Measurements from ENCODE around the gene MRPL57.
"Not testable (repeated sequence)": the region's sequence is repeated elsewhere in the genome, so short reads cannot be mapped to it uniquely, and the experiment has no call there.

Gene MRPL57

GRCh38 chr13:21149568-21149967 is 26.9 kb upstream of the MRPL57 start:
- Histone ChIP-seq H3K4me3 (ENCODE audit: low read depth in 1 of 2, low read length in 1 of 2) (no peak overlapping the region), H3K9me3 (no peaks in the 10 kb centered on the region), H3K27ac (peak overlapping the region; percentile 34), H3K4me1 (ENCODE audit: control insufficient read depth in 1 of 2, insufficient read depth in 1 of 2, low read depth in 1 of 2, low read length in 1 of 2) (peaks cover 14 to 20% of the 10 kb centered on the region in 2 experiments), H3K36me3 (peaks cover 44% of the 10 kb centered on the region), H3K27me3 (no peaks in the 10 kb centered on the region)
- TF ChIP-seq, protein P1, sequence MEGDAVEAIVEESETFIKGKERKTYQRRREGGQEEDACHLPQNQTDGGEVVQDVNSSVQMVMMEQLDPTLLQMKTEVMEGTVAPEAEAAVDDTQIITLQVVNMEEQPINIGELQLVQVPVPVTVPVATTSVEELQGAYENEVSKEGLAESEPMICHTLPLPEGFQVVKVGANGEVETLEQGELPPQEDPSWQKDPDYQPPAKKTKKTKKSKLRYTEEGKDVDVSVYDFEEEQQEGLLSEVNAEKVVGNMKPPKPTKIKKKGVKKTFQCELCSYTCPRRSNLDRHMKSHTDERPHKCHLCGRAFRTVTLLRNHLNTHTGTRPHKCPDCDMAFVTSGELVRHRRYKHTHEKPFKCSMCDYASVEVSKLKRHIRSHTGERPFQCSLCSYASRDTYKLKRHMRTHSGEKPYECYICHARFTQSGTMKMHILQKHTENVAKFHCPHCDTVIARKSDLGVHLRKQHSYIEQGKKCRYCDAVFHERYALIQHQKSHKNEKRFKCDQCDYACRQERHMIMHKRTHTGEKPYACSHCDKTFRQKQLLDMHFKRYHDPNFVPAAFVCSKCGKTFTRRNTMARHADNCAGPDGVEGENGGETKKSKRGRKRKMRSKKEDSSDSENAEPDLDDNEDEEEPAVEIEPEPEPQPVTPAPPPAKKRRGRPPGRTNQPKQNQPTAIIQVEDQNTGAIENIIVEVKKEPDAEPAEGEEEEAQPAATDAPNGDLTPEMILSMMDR (IDR thresholded peaks at IDR 0.05) = no peak

GRCh38 chr13:21150013-21150412 is 26.4 kb upstream of the MRPL57 start:
- TF ChIP-seq, protein P1 (IDR thresholded peaks at IDR 0.05) = no peak
- Histone ChIP-seq H3K4me1 (ENCODE audit: control insufficient read depth in 1 of 2, insufficient read depth in 1 of 2, low read depth in 1 of 2, low read length in 1 of 2) (peaks cover 14 to 20% of the 10 kb centered on the region in 2 experiments), H3K9me3 (no peaks in the 10 kb centered on the region), H3K36me3 (peaks cover 48% of the 10 kb centered on the region), H3K4me3 (ENCODE audit: low read depth in 1 of 2, low read length in 1 of 2) (no peak overlapping the region), H3K27ac (peak overlapping the region; percentile 34), H3K27me3 (no peaks in the 10 kb centered on the region)

DNA sequence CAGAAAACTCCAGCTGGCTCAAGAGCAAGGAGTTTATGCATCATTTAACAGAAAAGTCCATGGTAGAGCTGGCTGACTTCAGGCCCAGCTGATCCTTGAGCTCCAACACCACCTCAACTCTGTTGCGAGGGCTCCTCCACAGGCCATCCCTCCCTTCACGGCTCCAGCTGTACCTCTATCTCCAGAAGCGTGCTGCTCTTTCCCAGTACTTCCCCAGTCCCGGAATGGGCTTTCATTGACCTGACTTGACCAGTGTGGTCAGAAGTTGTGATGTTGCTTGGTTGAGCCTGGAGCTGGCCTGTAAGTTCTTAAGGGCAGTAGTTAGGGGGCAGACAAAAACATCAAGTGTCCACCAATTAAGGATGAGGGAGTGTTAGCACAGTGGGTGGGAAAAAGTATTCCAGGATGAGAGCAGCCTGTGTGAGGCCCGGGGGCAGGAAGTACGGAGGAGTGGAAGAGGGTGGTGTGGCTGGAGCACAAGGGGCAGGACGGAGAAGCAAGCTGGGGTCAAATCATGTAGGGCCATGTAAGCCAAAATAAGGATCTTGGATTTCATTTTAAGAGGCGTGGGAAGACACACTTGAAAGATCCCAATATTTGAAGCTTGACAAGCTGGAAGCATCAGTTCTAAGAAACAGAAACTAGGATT is 24.1 kb upstream of the MRPL57 start:
- Histone ChIP-seq H3K36me3 (peaks cover 32% of the 10 kb centered on the region), H3K4me1 (ENCODE audit: control insufficient read depth in 1 of 2, insufficient read depth in 1 of 2, low read depth in 1 of 2, low read length in 1 of 2) (peaks cover 14 to 17% of the 10 kb centered on the region in 2 experiments), H3K27me3 (no peaks in the 10 kb centered on the region), H3K27ac (no peak overlapping the region), H3K9me3 (no peaks in the 10 kb centered on the region), H3K4me3 (ENCODE audit: low read depth in 1 of 2, low read length in 1 of 2) (no peak overlapping the region)
- TF ChIP-seq, protein P1 (IDR thresholded peaks at IDR 0.05) = no peak

- Histone ChIP-seq H3K4me1 (ENCODE audit: control insufficient read depth in 1 of 2, insufficient read depth in 1 of 2, low read depth in 1 of 2, low read length in 1 of 2) (no peaks in the 10 kb centered on the region), H3K4me3 (ENCODE audit: low read depth in 1 of 2, low read length in 1 of 2) (no peak overlapping the region), H3K9me3 (no peaks in the 10 kb centered on the region), H3K27me3 (no peaks in the 10 kb centered on the region), H3K36me3 (peaks cover 17% of the 10 kb centered on the region), H3K27ac (no peak overlapping the region)
- TF ChIP-seq, protein P1 (IDR thresholded peaks at IDR 0.05) = no peak
These were observed 11.8 kb upstream of the MRPL57 start for GRCh38 chr13:21164631-21165030.

DNA sequence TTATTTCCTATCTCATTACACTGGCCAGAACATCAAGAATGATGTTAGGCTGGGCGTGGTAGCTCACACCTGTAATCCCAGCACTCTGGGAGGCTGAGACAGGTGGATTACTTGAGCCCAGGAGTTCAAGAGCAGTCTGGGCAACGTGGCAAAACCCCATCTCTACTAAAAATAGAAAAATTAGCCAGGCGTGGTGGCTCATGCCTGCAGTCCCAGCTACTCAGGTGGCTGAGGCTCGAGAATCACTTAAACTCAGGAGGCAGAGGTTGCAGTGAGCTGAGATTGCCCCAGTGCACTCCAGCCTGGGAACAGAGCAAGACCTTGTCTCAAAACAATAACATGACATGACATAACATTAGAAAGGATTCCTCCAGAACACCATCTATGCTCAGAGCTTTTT is 10.9 kb upstream of the MRPL57 start:
- peaks cover 17% of the 10 kb centered on the region for H3K36me3 ChIP-seq
- H3K4me3 ChIP-seq (ENCODE audit: low read depth in 1 of 2, low read length in 1 of 2); H3K4me1 ChIP-seq (ENCODE audit: control insufficient read depth in 1 of 2, insufficient read depth in 1 of 2, low read depth in 1 of 2, low read length in 1 of 2); H3K9me3 ChIP-seq; H3K27me3 ChIP-seq; H3K27ac ChIP-seq: not testable (repeated sequence)

GRCh38 chr13:21171420-21171819 is 5.0 kb upstream of the MRPL57 start:
- TF ChIP-seq, protein P1 (IDR thresholded peaks at IDR 0.05) = no peak

GRCh38 chr13:21173767-21174166 is 2.7 kb upstream of the MRPL57 start:
- not testable (repeated sequence) for H3K36me3 ChIP-seq; H3K4me3 ChIP-seq (ENCODE audit: low read depth in 1 of 2, low read length in 1 of 2); H3K9me3 ChIP-seq; H3K27ac ChIP-seq; H3K27me3 ChIP-seq
- peaks cover 16 to 20% of the 10 kb centered on the region in 2 experiments for H3K4me1 ChIP-seq (ENCODE audit: control insufficient read depth in 1 of 2, insufficient read depth in 1 of 2, low read depth in 1 of 2, low read length in 1 of 2)

More at GRCh38 chr13:21171420-21171819, 5.0 kb upstream of the MRPL57 start:
- Histone ChIP-seq H3K36me3 (peaks cover 15% of the 10 kb centered on the region), H3K4me3 (ENCODE audit: low read depth in 1 of 2, low read length in 1 of 2) (no peak overlapping the region), H3K27ac (no peak overlapping the region), H3K4me1 (ENCODE audit: control insufficient read depth in 1 of 2, insufficient read depth in 1 of 2, low read depth in 1 of 2, low read length in 1 of 2) (peaks cover 8% of the 10 kb centered on the region in 2 experiments), H3K9me3 (no peaks in the 10 kb centered on the region), H3K27me3 (no peaks in the 10 kb centered on the region)

All from neutrophil (primary cell).